ENCODE results near the gene AFF1.

Gene AFF1

DNA sequence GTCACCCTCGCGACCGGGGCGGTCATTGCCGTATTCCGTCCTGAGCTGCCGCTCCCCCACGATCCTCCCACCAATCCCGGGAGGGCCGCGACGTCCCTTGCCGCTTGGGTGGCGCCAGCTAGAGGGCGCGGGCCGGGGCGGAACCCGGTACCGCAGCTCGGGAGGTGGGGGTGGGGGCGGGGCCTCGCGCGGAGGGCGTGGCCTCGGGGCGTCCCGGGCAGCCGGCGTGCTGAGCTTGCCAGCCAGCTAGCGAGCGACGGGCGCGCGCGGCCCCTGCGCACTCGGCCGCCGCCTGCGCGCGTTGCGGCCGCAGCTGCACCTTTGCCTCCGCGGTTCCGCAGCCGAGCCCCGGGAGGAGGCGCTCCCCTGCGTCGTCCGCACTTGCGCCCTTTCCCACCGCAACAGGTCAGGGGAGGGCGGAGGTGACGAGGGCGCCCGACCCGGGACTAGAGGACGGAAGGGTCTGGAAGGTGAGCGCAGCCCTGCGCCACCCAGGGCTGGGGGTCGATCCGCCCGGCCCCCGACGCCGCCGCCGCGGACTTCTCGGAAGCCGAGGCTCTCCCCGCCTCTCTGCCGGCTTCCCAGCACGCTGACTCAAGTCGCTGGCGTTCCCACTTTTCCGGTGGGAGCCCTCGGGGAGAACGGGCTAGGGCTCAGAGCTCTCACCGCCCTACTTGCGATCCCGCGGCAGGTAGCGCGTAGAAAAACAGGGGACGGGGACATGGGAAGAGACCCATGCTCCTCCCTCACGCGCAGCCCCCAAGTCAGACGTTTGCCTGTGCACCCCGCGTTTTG, at the start of gene AFF1:
AFF1 (plus strand) TSS at position 241 of the 795 bp plus-strand sequence. CDS start 13,523 bp downstream, outside the sequence.
- peak; percentile 75 for DNase-seq

GRCh38 chr4:86890790-86891189, 44.0 kb upstream of the AFF1 start:
- DNase-seq, result no peak

DNA sequence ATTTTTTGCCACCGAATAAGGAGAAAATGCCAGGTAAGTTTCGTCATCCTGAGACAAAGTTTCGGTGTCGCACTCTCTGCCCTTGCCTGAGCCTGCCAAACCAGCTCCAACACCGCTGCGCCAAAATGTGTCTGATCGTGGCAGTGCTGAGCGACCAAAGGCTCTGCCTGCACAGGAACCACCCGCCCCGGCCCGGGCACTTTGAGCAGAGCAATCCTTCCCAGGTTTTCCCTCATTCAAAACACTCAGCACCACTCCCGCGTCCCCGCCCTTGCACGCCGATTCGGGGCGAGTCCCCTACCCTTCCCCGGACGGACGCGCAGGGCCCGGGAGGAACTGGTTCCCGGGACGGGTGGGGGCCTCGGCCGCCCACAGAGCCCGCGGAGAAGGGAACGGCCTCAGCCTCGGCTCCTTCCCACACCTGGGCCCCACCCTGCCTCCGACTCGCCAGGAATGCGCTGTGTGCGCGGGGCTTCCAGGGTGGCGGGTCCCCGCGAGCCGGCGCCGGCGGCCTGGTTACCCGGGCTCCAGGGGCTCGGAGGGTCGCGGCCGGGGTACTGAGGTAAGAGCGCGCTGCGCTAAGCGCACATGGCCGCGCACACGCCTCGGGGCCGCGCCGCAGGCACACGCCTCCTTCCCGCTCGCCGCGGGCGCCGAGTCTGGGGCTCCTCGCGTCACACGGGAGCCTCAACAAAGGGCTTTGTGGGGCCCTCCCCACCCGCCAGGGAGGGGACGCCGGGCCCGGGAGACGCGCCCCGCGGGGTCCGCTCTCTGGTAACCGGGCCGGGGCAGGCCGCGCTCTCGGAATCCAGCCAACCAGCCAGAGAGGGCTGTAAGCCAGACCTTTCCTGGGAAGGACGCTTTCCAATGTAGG, 42.8 kb upstream of the AFF1 start, which contains the start of gene C4orf36:
C4orf36 (minus strand) TSS at position 661 of the 874 bp plus-strand sequence. CDS start 902 bp downstream, outside the sequence.
- DNase-seq, result no peak

DNA sequence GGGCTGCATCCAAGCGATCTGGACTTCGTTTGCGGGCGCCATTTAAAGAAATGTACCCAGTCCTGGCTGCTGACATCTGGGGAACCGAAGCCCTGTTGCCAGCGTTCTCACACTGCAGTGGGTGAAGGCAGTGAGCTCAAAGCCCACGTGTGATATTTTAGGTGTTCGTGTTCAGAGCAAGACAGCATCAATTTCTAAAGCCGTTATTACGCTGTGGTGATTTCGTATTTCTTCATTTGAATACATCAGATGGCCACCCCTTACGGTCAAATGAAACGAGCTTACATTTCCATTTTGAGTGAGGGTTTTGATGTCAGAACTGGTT, 42.2 kb upstream of the AFF1 start:
- DNase-seq, result no peak

DNA sequence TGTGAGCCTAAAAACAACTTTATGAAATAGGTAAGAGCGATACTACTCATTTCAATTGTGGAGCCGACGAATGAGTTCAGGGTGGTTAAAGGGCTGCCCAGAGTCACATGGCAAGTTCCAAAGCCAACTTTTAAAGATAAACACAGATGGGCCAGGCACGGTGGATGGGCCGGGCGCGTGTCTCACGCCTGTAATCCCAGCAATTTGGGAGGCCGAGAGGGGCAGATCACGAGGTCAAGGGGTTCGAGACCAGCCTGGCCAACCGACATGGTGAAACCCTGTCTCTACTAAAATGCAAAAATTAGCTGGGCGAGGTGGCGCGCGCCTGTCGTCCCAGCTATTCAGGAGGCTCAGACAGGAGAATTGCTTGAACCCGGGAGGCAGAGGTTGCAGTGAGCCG, 41.7 kb upstream of the AFF1 start:
- DNase-seq, result no peak

- no peak for DNase-seq
These were observed 40.4 kb upstream of the AFF1 start for GRCh38 chr4:86894455-86894854.

DNA sequence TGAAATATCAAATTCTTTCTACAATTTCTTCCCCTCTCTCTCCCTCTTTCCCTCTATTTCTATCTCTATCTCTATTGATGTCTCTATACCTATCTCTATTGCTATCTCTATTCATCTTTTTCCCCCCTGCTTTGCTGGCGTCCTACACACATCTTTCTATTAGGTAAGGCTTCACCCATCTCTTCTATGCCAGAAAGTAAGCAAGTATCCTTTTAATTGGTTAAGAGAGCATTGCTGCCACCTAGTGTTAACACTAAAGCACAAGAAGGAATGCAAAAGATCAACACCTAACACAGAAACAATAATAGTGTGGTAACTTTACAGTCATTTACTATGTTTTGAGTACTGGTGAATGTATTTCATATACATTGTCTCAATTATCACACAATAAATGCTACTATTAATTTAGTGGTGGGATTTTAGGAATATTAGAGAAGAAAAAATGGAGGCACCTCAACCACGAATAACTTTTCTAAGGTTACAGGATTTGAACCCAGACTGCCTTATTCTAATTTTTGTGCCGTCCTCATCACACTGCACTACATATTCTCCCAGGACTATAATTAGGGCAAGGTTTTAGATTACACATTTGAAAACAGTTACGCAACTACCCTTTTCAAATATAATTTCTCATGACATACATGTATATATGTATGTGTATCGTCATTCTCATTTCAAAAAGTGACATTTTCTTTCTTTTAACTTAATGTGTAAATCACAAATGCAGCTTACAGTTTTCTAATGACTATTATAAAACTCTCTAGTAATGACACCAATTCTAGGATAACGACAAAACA, 38.9 kb upstream of the AFF1 start:
- no peak for DNase-seq

GRCh38 chr4:86896596-86896995, 38.2 kb upstream of the AFF1 start:
- no peak for DNase-seq

DNA sequence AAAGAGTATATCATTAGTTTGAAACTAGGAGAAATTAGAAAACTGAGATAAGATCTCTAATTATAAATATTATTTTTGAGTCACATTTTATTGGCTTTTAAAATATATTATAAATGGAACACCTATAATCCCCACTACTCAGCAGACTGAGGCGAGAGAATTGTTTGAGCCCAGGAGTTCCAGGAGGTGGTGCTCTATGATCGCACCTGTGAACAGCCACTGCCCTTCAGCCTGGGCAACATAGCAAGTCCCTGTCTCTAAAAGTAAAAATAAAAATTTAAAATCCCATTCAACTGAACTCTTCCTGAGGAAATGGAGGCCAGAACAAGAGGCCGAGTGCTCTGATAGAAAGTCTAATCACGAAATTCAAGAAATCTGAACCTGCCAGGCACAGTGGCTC, 36.2 kb upstream of the AFF1 start:
- DNase-seq, result no peak

DNA sequence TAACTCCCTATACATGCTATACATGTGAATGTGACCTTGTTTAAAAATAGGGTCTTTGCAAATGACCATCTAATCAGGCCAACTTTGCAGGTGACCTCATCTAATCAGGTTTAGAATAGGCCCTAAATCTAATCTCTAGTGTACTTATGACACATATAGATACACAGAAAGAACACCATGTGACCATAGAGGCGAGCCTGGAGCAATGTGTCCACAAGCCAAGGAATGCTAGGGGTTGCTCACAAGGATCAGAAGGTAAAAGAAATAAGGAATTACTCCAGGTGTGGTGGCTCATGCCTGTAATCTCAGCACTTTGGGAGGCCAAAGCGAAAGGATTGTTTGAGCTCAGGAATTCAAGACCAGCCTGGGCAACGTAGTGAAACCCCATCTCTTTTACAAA, 32.9 kb upstream of the AFF1 start:
- DNase-seq, result no peak

DNA sequence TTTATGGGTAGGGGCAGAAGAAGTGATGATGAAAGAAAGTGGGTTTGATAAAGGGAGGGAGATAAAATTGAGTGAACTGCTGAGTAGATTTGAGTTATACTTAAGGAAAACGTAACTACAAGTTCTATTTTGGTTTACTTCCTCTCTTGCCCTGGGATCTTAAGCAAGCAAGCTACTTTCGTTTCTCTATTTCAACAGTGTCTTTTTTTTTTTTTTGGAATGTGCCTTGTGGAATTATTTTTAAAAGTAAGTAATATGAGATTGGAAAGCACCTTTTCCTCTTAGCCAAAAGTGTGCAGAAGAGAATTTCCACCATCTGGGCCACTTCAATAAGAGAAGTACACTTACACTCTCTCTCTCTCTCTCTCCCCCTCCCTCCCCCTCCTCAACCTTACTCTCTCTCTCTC, 26.6 kb upstream of the AFF1 start:
- no peak for DNase-seq

DNA sequence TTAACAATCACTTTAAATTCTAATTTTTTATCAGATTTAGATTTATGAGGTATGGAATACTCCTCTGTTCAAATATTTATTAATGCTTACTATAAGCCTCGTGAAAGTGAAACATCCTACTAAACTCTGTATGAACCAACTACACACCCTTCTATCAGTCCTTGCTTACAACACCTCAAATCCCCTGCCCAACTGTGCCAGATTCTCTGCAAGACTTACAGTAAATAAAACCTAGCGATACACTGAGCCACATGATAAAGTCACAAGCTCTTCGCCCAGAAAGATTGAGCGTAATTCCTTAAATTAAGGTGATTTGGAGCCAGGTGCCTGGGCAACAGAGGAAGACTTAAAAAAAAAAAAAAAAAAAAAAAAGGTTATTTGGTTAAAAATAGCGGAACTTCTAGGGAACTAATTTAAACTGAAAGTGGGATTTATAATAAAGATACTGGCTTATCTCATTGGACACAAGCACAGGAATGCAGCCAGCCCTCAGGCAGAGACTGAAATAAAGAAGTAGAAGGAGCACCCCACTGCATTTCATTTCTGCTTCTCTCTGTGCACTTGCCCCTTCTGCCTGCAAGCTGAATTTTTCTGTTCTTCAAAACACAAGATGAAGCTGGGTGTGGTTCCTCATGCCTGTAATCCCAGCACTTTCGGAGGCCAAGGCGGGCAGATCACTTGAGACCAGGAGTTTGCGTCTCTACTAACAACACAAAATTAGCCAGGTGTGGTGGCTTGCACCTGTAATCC, 25.1 kb upstream of the AFF1 start:
- no peak for DNase-seq

DNA sequence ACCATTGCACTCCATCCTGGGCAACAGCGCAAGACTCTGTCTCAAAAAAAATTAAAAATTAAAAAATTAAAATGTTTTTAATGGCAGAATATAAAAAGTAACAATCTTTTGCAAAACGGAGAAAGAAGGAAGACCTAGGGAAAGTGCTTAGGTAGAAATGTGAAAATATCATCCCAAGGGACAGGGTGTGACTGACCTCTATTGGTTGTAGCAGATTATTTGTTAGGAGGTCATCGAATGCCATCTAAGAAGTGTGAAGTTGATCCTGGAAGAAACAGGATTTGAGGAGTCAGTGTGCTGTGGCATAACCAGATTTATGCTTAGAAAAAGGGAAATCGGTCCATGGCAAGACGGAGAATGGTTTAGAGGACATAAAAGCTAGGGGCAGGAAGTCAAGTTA, 24.4 kb upstream of the AFF1 start:
- DNase-seq, result no peak

DNA sequence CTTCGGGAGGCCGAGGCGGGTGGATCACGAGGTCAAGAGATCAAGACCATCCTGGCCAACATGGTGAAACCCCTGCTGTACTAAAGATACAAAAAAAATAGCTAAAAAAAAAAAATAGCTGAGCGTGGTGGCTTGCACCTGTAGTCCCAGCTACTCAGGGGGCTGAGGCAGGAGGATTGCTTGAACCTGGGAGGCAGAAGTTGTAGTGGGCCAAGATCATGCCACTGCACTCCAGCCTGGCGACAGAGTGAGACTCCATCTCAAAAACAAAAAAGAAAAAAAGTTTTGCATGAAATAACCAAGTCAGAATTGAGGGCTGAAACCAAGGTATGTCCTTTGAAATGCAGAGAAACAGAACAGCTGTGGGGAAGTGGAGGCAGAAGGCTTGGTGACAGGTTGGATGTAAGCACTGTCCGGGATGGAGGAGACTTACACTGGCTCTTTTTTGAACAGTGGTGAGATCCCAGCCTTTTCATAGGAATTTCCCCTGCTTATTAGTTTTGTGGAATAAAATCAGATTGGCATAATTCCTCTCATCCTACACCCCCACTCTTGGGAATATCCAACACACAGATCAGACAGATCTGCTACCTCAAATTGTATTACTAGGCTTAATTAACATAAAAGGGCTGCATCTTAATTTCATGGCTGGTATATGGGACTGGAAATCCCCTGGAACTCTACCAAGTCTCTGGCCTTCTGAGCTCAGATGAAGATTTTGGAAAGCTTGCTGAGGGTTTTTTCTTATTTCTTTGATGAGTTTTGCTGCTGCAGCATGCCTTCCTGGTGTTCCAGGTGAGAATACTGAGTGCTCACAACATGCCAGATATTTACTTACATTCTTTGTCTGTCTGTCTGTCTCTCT, 23.8 kb upstream of the AFF1 start:
- no peak for DNase-seq

DNA sequence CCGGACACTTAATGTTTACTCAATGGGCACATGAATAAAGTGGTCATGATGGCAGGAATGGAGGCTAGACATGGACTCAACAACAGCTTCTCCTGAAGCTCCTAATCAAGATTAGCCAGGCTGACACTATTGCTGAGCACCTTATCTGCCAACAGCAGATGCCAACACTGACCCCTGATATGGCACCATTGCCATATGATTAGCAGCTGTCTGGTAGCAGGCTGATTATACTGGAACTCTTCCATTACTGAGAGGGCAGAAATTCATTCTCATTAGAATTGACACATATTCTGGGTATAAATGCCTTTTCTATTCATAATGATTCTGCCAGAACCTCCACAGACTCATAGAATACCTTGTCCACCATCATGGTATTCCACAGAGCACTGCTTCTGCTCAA, 18.4 kb upstream of the AFF1 start:
- no peak for DNase-seq

DNA sequence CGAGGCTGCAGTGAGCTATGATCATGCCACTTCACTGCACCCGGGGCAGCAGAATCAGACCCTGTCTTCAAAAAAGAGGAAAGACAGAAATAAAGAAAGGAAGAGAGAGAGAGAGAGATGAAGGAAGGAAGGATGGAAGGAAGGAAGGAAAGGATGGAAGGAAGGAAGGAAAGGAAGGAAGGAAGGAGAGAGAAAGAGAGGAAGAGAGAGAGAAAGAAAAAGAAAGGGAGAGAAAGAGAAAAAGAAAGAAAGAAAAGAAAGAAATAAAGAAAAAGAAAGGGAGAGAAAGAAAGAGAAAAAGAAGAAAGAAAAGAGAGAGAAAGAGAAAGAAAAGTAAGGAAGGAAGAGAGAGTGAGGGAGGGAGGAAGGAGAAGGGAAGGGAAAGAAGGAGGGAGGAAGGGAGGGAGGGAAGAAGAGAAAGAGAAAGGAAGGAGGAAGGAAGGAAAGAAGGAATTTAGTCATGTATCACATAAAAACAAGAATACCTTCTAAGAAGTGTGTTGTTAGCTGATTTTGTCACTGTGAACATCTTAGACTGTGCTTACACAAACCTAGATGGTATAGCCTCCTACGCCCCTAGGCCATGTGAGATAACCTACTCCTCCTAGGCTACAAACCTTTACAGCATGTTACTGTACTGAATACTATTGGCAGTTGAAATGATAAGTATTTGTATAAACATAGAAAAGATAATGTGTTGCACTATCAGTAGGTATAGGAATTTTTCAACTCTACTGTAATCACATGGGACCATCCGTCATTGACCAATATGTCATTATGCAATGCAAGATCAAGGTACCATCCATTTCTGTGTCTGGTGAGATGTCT, 17.4 kb upstream of the AFF1 start:
- DNase-seq, result no peak

- DNase-seq, result no peak
These were observed 16.2 kb upstream of the AFF1 start for GRCh38 chr4:86918539-86919072.

DNA sequence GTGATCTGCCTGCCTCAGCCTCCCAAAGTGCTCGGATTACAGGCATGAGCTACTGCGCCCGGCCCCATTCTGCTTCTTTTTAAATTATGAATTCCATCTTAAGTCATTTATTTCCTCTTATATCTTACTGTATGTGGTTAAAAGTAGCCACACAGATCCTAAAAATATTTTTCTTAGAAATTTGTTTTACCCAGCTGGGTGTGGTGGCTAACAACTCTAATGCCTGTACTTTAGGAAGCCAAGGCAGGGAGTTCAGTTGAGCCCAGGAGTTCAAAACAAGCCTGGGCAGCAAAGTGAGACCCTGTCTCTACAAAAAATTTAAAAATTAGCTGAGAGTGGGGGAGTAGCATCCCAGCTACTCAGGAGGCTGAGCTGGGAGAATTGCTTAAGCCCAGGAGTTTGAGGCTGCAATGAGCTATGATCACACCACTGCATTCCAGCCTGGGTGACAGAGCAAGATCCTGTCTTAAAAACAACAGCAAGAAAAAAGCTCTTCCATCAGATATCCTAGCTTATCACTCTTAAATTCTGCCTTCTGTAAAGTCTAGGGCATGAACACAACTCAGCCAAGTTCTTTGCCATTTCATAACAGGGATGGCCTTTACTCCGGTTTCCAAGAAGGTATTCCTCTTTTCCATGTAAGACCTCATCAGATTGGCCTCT, 15.1 kb upstream of the AFF1 start:
- DNase-seq, result no peak

DNA sequence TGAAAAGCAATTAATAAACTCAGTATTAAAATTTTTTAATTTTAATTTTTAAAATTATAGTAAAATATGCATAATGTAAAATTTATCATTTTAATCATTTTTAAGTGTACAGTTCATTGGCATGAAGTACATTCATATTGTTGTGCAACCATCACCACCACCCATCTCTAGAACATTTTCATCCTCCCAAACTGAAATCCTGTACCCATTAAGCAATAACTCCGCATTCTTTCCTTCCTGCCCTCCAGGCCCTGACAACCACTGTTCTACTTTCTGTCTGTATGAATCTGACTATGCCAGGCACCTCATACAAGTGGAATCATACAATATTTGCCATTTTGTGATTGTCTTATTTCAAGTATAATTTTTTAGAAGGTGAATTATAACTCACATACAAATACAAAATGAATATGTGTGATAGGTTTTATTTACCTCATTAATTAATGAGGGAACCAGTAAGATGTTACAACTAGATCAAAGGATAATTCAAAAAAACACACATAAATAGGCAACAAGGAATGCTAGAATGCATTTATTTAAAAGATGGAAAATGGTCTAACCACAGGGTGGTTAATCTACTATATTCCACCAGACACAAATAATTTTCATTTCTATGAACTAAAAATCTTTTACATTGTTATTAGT, 13.1 kb upstream of the AFF1 start:
- no peak for DNase-seq

Measured in activated CD4-positive, alpha-beta T cell treated with anti-CD3 and anti-CD28 coated beads for 1 hour (primary cell).